Fibroblast of pulmonary artery (primary cell): ENCODE results near the gene LOXHD1.

Experiments
- DNase-seq: peaks from one replicate; pipeline ENCODE4 v3.0.0-alpha.2; 2010; ENCODE audit warnings: low read depth
- H3K4me3 ChIP-seq: replicated peaks from 2 replicates; pipeline ENCODE4 v1.5.1; 2011; ENCODE audit warnings: low read depth, mild to moderate bottlenecking, control low read depth, low read length, moderate library complexity
- CTCF ChIP-seq: IDR thresholded peaks from 2 replicates; pipeline ENCODE4 v1.5.1; 2011; ENCODE audit warnings: mild to moderate bottlenecking, control low read depth, low read length, inconsistent platforms; ENCODE audit errors: missing control alignments

Gene LOXHD1

DNA sequence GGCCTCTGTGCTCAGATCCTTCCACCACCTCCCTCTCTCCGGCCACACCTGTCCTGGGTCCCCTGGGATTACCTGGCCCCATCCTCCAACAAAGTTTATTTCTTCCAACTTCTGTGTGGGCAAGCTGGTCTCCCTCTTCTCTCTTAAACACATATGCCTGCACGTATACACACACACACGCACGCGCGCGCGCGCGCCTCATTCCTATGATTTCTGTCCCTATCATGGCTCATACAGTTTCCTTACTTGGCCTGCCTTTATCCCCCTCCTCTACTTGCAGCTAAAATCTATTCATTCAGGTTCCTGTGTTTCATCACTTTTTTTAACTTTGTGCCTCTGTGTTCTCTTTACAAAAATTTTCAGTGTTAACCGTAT, 96.4 kb downstream of the LOXHD1 start:
- no peak for TF ChIP-seq CTCF
- no peak overlapping the region for H3K4me3 ChIP-seq
- DNase-seq: no peak

- no peak for DNase-seq
- no peak for TF ChIP-seq CTCF
- no peak overlapping the region for H3K4me3 ChIP-seq
Observed at GRCh38 chr18:46559946-46560670, 96.9 kb downstream of the LOXHD1 start.

GRCh38 chr18:46559296-46559695, 97.7 kb downstream of the LOXHD1 start:
- no peak overlapping the region for H3K4me3 ChIP-seq
- no peak for DNase-seq
- TF ChIP-seq CTCF: no peak

GRCh38 chr18:46556590-46557206, 100.3 kb downstream of the LOXHD1 start:
- TF ChIP-seq CTCF: no peak
- no peak overlapping the region for H3K4me3 ChIP-seq
- no peak for DNase-seq

DNA sequence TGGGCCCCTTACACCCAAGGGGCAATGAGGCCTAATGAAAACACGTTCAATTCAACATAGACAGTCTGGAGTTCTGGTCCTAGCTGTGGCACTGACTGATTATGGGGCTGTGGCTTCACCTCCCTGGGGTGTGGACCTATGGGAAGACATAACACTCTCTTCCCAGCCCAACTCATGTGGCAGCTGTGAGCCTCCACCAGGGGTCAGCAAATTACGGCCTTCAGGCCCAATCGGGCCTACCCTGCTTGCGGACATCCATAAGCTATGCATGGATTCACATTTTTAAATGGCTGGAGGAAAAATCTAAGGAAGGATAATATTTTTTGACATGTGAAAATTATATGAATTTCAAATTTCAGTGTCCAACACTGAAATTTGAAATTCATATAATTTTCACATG, 101.3 kb downstream of the LOXHD1 start:
- no peak overlapping the region for H3K4me3 ChIP-seq
- peak; percentile 31 for TF ChIP-seq CTCF
- DNase-seq: peak; percentile 11

- no peak for TF ChIP-seq CTCF
Observed at GRCh38 chr18:46555213-46555612, 101.8 kb downstream of the LOXHD1 start.

More at GRCh38 chr18:46555213-46555612, 101.8 kb downstream of the LOXHD1 start:
- DNase-seq: no peak
- no peak overlapping the region for H3K4me3 ChIP-seq
